Measurements from ENCODE around the gene IL36G. TPM values are rescaled to one million over a fixed set of nuclear protein-coding genes. Genes with fewer than 3 reads are reported as not detected.

The IL36G gene
- total RNA-seq (2022; extraction: Qiagen RNA extraction): not detected in 5 replicates

GRCh38 chr2:112977559-112978056, at the start of gene IL36G:
Gene IL36G (plus strand): TSS chr2:112978006. CDS start chr2:112978639, 633 bp downstream.

GRCh38 chr2:113005030-113005509, 27.3 kb downstream of the IL36G start, which contains the start of gene IL36A:
Gene IL36A (plus strand): TSS chr2:113005459. CDS start chr2:113005872, 413 bp downstream.

Other genes starting within 250 kb of the IL36G start
- 12.4 to 16.9 TPM (median 16.7 TPM) in 5 replicates for gene CKAP2L, start 213.4 kb upstream of the IL36G start, total RNA-seq (2022; extraction: Qiagen RNA extraction)
- 0.18 to 0.50 TPM (median 0.29 TPM) in 5 replicates for gene IL1A, start 193.5 kb upstream of the IL36G start, total RNA-seq (2022; extraction: Qiagen RNA extraction)
- gene IL1B, start 141.2 kb upstream of the IL36G start, total RNA-seq (2022; extraction: Qiagen RNA extraction): 0.11 to 0.27 TPM (median 0.16 TPM) in 4 of 5 replicates, not detected in the other
- gene IL37, start 66.8 kb upstream of the IL36G start, total RNA-seq (2022; extraction: Qiagen RNA extraction): 0.23 TPM in 1 of 5 replicates, not detected in the others
- not detected in 5 replicates for gene IL36A, start 27.5 kb downstream of the IL36G start, total RNA-seq (2022; extraction: Qiagen RNA extraction)
- gene IL36B, start 74.9 kb downstream of the IL36G start, total RNA-seq (2022; extraction: Qiagen RNA extraction): 0.09 to 0.28 TPM (median 0.13 TPM) in 3 of 5 replicates, not detected in the others
- 0.03 to 0.12 TPM in 2 of 5 replicates, not detected in the others for gene IL36RN, start 81.2 kb downstream of the IL36G start, total RNA-seq (2022; extraction: Qiagen RNA extraction)
- gene IL1F10, start 90.0 kb downstream of the IL36G start, total RNA-seq (2022; extraction: Qiagen RNA extraction): not detected in 5 replicates
- 0.30 to 0.54 TPM (median 0.37 TPM) in 5 replicates for gene IL1RN, start 149.6 kb downstream of the IL36G start, total RNA-seq (2022; extraction: Qiagen RNA extraction)
- gene PSD4, start 196.0 kb downstream of the IL36G start, total RNA-seq (2022; extraction: Qiagen RNA extraction): 11.2 to 15.2 TPM (median 14.4 TPM) in 5 replicates